HFFc6 (cell line): ENCODE results near the gene CNOT8. TPM values are rescaled to one million over a fixed set of nuclear protein-coding genes. Genes with fewer than 3 reads are reported as not detected.

Source experiments
- DNase-seq: peaks from one replicate; pipeline ENCODE4 v3.0.0-alpha.2; 2018
- H3K27ac Mint-ChIP-seq: 2 replicates; pipeline ENCODE4 v1.8.0; 2020; ENCODE audit warnings: mild to moderate bottlenecking, mixed read lengths
- H3K27me3 Mint-ChIP-seq: 2 replicates; pipeline ENCODE4 v1.8.0; 2021; ENCODE audit warnings: mild to moderate bottlenecking, moderate library complexity, mixed read lengths; ENCODE audit not compliant: insufficient read depth
- H3K36me3 Mint-ChIP-seq: 2 replicates; pipeline ENCODE4 v1.8.0; 2021; ENCODE audit warnings: low read depth, mixed read lengths
- H3K4me1 Mint-ChIP-seq: 2 replicates; pipeline ENCODE4 v1.8.0; 2020; ENCODE audit warnings: low read depth, mixed read lengths
- H3K4me3 Mint-ChIP-seq: 2 replicates; pipeline ENCODE4 v1.8.0; 2020; ENCODE audit warnings: mild to moderate bottlenecking, moderate library complexity, mixed read lengths
- H3K9me3 Mint-ChIP-seq: 2 replicates; pipeline ENCODE4 v1.8.0; 2020; ENCODE audit warnings: mild to moderate bottlenecking, mixed read lengths
- total RNA-seq, 6 experiments: library from RNA; stranded (reverse); fragmentation: NEBNext Ultra II Directional; extraction: Animal tissue kit (Norgen Biotek cat#: 25700); gene quantifications; 2 replicates in 1 of 6; 3 replicates in 5 of 6; pipeline ENCODE4 v1.2.3, GENCODE V29; 2021
- TF ChIP-seq, protein P1 (sequence below): fragments of 200-600 bp; sonication (generic); IDR thresholded peaks from 2 replicates; pipeline ENCODE4 v1.5.0; 2021; ENCODE audit warnings: antibody characterized with exemption, mild to moderate bottlenecking

The CNOT8 gene
- total RNA-seq, 6 experiments from 2014 or later = 29.5 to 38.6 (median 30.8) TPM

DNA sequence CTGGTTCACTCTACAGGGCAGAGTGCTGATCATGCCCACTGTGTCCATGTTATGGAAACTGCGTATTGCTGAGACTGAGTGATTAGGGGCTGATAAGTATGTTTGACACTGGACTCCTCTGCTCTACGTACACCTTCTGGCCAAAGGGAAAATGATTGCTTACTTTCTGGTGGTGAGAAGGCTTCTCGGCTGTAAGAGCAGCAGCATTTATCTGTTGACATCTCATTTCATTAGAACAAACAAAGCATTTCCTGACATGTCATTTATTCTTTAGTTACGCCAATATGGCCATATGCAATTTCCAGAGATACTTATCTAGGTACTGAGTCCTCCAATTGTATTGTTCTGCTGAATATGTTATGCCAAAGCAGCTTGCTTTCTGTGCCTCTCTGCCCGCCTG is 13.6 kb upstream of the CNOT8 start:
- H3K4me1 Mint-ChIP-seq = peaks cover 13% of the 10 kb centered on the region
- H3K4me3 Mint-ChIP-seq = no peak overlapping the region
- H3K36me3 Mint-ChIP-seq = no peaks in the 10 kb centered on the region
- DNase-seq = no peak
- H3K9me3 Mint-ChIP-seq = no peaks in the 10 kb centered on the region
- no peak overlapping the region for H3K27ac Mint-ChIP-seq
- no peaks in the 10 kb centered on the region; the same call in 1 of the 2 replicates for H3K27me3 Mint-ChIP-seq
- TF ChIP-seq, protein P1, sequence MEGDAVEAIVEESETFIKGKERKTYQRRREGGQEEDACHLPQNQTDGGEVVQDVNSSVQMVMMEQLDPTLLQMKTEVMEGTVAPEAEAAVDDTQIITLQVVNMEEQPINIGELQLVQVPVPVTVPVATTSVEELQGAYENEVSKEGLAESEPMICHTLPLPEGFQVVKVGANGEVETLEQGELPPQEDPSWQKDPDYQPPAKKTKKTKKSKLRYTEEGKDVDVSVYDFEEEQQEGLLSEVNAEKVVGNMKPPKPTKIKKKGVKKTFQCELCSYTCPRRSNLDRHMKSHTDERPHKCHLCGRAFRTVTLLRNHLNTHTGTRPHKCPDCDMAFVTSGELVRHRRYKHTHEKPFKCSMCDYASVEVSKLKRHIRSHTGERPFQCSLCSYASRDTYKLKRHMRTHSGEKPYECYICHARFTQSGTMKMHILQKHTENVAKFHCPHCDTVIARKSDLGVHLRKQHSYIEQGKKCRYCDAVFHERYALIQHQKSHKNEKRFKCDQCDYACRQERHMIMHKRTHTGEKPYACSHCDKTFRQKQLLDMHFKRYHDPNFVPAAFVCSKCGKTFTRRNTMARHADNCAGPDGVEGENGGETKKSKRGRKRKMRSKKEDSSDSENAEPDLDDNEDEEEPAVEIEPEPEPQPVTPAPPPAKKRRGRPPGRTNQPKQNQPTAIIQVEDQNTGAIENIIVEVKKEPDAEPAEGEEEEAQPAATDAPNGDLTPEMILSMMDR = no peak

DNA sequence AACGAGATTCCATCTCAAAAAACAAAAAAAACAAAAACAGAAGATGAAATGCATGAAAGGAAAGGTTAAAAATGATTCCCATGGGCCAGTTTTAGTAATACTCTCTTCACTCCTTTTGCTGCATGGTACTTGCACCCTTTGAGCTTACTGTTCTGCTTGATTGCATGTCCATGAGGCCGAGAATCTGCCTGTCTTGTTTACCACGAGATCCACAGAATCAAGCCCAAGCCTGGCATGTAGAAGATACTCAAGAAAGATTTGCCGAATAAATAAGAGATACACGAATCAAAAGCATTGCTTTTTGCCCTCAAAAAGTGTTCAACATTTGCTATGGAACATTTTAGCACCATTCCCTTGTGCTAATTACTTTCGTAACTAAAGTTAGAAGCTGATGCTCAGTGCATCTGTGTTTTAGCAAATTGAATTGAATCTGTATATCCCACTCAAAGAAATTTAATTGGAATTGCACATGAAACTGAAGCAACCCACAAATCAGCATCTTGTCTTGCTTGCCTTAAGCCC is 9.1 kb upstream of the CNOT8 start:
- Mint-ChIP-seq H3K9me3 (no peaks in the 10 kb centered on the region), H3K27me3 (peaks cover 4% of the 10 kb centered on the region; the same call in 1 of the 2 replicates), H3K4me3 (peak overlapping the region; percentile 93), H3K27ac (peak overlapping the region; percentile 86), H3K4me1 (peaks cover 23% of the 10 kb centered on the region), H3K36me3 (no peaks in the 10 kb centered on the region)
- DNase-seq = no peak
- TF ChIP-seq, protein P1 = no peak

DNA sequence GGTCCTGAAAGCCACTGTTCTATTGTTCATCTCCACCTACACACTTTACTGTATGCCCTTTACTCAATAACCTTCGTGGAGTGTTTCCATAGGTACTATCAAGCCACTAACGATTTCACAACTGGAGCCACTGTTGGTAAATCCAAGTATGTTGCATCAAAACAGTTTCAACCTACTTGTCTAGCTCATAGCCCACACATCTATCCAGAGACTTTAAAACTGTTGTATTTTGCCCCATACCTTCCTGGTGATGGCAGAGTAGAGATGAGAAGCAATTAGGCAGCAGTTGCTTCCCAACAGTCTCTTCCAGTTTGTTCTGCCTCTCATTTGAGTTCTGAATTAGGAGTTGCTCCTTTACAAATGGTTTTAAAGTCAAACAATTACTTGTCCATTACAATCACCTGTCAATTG is 8.6 kb upstream of the CNOT8 start:
- H3K9me3 Mint-ChIP-seq = no peaks in the 10 kb centered on the region
- H3K36me3 Mint-ChIP-seq = no peaks in the 10 kb centered on the region
- peaks cover 4% of the 10 kb centered on the region; the same call in 1 of the 2 replicates for H3K27me3 Mint-ChIP-seq
- peak; percentile 44 for DNase-seq
- H3K4me1 Mint-ChIP-seq = peaks cover 23% of the 10 kb centered on the region
- TF ChIP-seq, protein P1 = no peak
- H3K27ac Mint-ChIP-seq = peak overlapping the region; percentile 86
- peak overlapping the region; percentile 93 for H3K4me3 Mint-ChIP-seq

DNA sequence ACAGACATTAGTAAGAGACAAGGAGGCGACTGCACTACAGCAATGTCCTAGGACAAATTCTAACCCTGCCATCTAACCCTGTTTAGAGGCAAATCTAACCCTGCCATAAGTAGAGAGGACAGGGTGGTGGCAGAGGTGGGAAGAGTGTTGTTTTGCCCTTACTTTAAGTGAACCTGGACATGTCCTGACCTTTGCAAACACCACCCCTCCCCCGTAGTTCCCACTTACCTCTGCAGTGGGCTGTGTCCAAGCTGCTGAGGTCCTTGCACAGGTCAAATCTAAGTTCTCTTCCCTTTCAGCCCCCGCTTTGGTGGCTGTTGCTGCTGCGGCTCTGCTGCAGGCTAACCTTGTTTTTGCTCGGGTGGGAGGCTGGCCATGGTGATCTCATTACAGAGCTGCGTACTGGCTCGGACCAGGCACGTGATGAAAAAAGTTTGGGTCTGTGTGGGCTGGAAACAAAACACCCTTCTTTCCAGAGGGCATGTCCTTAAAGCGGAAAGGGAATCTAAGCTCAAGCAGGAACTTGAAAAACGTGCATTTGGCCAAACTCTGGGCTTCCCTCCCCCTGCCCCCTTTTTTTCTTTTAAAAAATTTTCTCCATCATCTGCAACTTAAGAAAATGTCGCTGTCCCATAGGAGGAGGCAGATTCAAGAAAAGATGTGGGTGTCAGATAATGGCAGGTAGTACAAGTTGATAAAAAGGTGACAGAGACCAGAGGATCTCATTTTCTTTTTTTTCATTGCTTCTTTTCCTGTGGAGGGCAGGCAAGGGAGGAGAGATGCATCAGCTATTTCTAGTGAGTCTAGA is 8.0 kb upstream of the CNOT8 start, which contains the start of gene FAXDC2:
Gene FAXDC2 (minus strand): TSS at position 349 of the 808 bp plus-strand sequence. CDS start 12,425 bp downstream, outside the sequence.
- Mint-ChIP-seq H3K36me3 (no peaks in the 10 kb centered on the region), H3K27ac (peak within 1 kb of the TSS; percentile 86), H3K4me1 (peaks cover 23% of the 10 kb centered on the region), H3K9me3 (no peaks in the 10 kb centered on the region), H3K4me3 (peak within 1 kb of the TSS; percentile 93), H3K27me3 (peaks cover 4% of the 10 kb centered on the region; the same call in 1 of the 2 replicates)
- TF ChIP-seq, protein P1 = 0 out of 2 replicates have a peak, but pooled peaks have one; percentile 8
- DNase-seq = peak; percentile 77

DNA sequence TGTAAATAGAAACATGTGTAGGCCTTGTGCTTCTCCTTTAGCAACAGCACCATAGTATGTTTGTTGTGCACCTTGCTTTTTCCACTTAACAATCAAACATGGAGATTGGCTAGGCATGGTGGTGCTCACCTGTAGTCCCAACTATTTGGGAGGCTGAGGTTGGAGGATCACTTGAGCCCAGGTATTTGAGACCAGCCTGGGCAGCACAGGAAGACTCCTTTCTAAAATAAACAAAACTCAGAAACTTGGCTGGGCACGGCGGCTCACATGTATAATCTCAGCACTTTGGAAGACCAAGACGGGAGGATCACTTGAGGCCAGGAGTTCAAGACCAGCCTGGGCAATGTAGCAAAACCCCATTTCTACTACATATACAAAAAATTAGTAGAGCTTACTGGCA is 7.1 kb upstream of the CNOT8 start:
- DNase-seq = no peak
- H3K9me3 Mint-ChIP-seq = no peaks in the 10 kb centered on the region
- peak overlapping the region; percentile 93; the same call in 1 of the 2 replicates for H3K4me3 Mint-ChIP-seq
- H3K27ac Mint-ChIP-seq = no peak overlapping the region
- TF ChIP-seq, protein P1 = no peak
- H3K27me3 Mint-ChIP-seq = peaks cover 4% of the 10 kb centered on the region; the same call in 1 of the 2 replicates
- H3K4me1 Mint-ChIP-seq = peaks cover 23% of the 10 kb centered on the region
- no peaks in the 10 kb centered on the region for H3K36me3 Mint-ChIP-seq
